Stimulated activated CD8-positive, alpha-beta memory T cell treated with anti-CD3 and anti-CD28 coated beads, Interleukin-7, amount 100 ng/mL, for 24 hours (primary cell): ENCODE measurements around the gene ANAPC2.

Experiments
- DNase-seq: peaks from one replicate; pipeline ENCODE4 v3.0.0-alpha.2; 2020; ENCODE audit warnings: low read depth

The ANAPC2 gene

GRCh38 chr9:137162505-137163364 lies 25.6 kb downstream of the ANAPC2 start:
- DNase-seq = no peak

GRCh38 chr9:137161558-137162486 lies 26.5 kb downstream of the ANAPC2 start:
- no peak for DNase-seq

GRCh38 chr9:137160716-137161557 lies 27.4 kb downstream of the ANAPC2 start:
- no peak for DNase-seq

GRCh38 chr9:137160054-137160425 lies 28.3 kb downstream of the ANAPC2 start:
- DNase-seq = no peak

GRCh38 chr9:137159105-137160053 lies 29.0 kb downstream of the ANAPC2 start:
- no peak for DNase-seq

GRCh38 chr9:137158625-137159024 lies 29.7 kb downstream of the ANAPC2 start:
- no peak for DNase-seq

GRCh38 chr9:137157618-137158415 lies 30.5 kb downstream of the ANAPC2 start:
- DNase-seq = no peak

GRCh38 chr9:137156567-137157375 lies 31.6 kb downstream of the ANAPC2 start:
- peak; percentile 33 for DNase-seq

GRCh38 chr9:137152844-137153405 lies 35.4 kb downstream of the ANAPC2 start:
- no peak for DNase-seq

GRCh38 chr9:137150617-137151457 lies 37.5 kb downstream of the ANAPC2 start:
- DNase-seq = peak; percentile 33

GRCh38 chr9:137149942-137150616 lies 38.3 kb downstream of the ANAPC2 start:
- DNase-seq = no peak

- DNase-seq = no peak
These were observed 39.0 kb downstream of the ANAPC2 start for GRCh38 chr9:137149363-137149762.

- DNase-seq = no peak
These were observed 39.7 kb downstream of the ANAPC2 start for GRCh38 chr9:137148661-137149060.

GRCh38 chr9:137148242-137148641 lies 40.1 kb downstream of the ANAPC2 start:
- no peak for DNase-seq

- no peak for DNase-seq
These were observed 40.6 kb downstream of the ANAPC2 start for GRCh38 chr9:137147793-137148160.

GRCh38 chr9:137147091-137147792 lies 41.1 kb downstream of the ANAPC2 start:
- no peak for DNase-seq

- no peak for DNase-seq
These were observed 41.8 kb downstream of the ANAPC2 start for GRCh38 chr9:137146527-137146918.
